GM23338 (cell line): ENCODE data around the gene DDX24. TPM values are rescaled to one million over a fixed set of nuclear protein-coding genes. Genes with fewer than 3 reads are reported as not detected.
A peak's percentile ranks its signal among the peaks of the same experiment; 100 is the strongest.

Source experiments
- ATAC-seq: fragments of 200-7000 bp; cut with Tn5 transposase; 3 replicates; pipeline ENCODE4 v1.9.1; 2020
- DNase-seq: peaks from one replicate; pipeline ENCODE4 v3.0.0-alpha.2; 2015; ENCODE audit warnings: low spot score
- H2AFZ ChIP-seq: fragments of 200-600 bp; sonication (generic); 2 replicates; pipeline ENCODE4 v1.8.0; 2016; ENCODE audit warnings: antibody characterized with exemption, mild to moderate bottlenecking, moderate library complexity
- H3F3A ChIP-seq: fragments of 200-600 bp; sonication (generic); replicated peaks from 2 replicates; pipeline ENCODE4 v1.8.0; 2017; ENCODE audit warnings: antibody characterized with exemption, mixed run types, low read depth
- H3K27ac ChIP-seq: fragments of 200-600 bp; sonication (generic); 2 replicates; pipeline ENCODE4 v1.6.1; 2016; ENCODE audit warnings: low read depth
- H3K27me3 ChIP-seq: fragments of 200-600 bp; sonication (generic); 2 replicates; pipeline ENCODE4 v1.8.0; 2016; ENCODE audit warnings: mild to moderate bottlenecking, mixed run types, moderate library complexity; ENCODE audit not compliant: insufficient read depth
- H3K36me3 ChIP-seq: fragments of 200-600 bp; sonication (generic); 2 replicates; pipeline ENCODE4 v1.8.0; 2016; ENCODE audit warnings: mild to moderate bottlenecking; ENCODE audit not compliant: insufficient read depth
- H3K4me1 ChIP-seq: fragments of 200-600 bp; sonication (generic); 2 replicates; pipeline ENCODE4 v1.8.0; 2016; ENCODE audit warnings: mild to moderate bottlenecking, moderate library complexity; ENCODE audit not compliant: insufficient read depth
- H3K4me2 ChIP-seq: fragments of 200-600 bp; sonication (generic); 2 replicates; pipeline ENCODE4 v1.7.1; 2017; ENCODE audit warnings: mixed run types
- H3K4me3 ChIP-seq: fragments of 200-600 bp; sonication (generic); 2 replicates; pipeline ENCODE4 v1.6.1; 2016; ENCODE audit warnings: mixed run types
- H3K79me2 ChIP-seq: fragments of 200-600 bp; sonication (generic); replicated peaks from 2 replicates; pipeline ENCODE4 v1.8.0; 2017; ENCODE audit warnings: mild to moderate bottlenecking; ENCODE audit not compliant: insufficient read depth
- H3K9me2 ChIP-seq: fragments of 200-600 bp; sonication (generic); 2 replicates; pipeline ENCODE4 v1.8.0; 2017; ENCODE audit not compliant: insufficient read depth
- H4K20me1 ChIP-seq: fragments of 200-600 bp; sonication (generic); replicated peaks from 2 replicates; pipeline ENCODE4 v1.8.0; 2017; ENCODE audit warnings: mild to moderate bottlenecking; ENCODE audit not compliant: insufficient read depth
- H3K27ac Mint-ChIP-seq: 2 replicates; pipeline ENCODE4 v1.8.0; 2020; ENCODE audit warnings: inconsistent platforms, mild to moderate bottlenecking, moderate library complexity, mixed read lengths
- H3K27me3 Mint-ChIP-seq: 3 replicates; pipeline ENCODE4 v1.8.0; 2022; ENCODE audit warnings: low read depth, mild to moderate bottlenecking, moderate library complexity, mixed read lengths, inconsistent platforms; ENCODE audit not compliant: insufficient read depth, poor library complexity
- H3K36me3 Mint-ChIP-seq: 3 replicates; pipeline ENCODE4 v1.8.0; 2021; ENCODE audit warnings: low read depth, mild to moderate bottlenecking, inconsistent platforms, moderate library complexity, mixed read lengths
- H3K4me1 Mint-ChIP-seq: 3 replicates; pipeline ENCODE4 v1.8.0; 2020; ENCODE audit warnings: mild to moderate bottlenecking, inconsistent platforms, mixed read lengths
- H3K4me3 Mint-ChIP-seq: 3 replicates; pipeline ENCODE4 v1.8.0; 2021; ENCODE audit warnings: moderate library complexity, mild to moderate bottlenecking, inconsistent platforms, mixed read lengths
- H3K9me3 Mint-ChIP-seq: 3 replicates; pipeline ENCODE4 v1.8.0; 2020; ENCODE audit warnings: moderate library complexity, mild to moderate bottlenecking, inconsistent platforms, mixed read lengths
- CREB1 ChIP-seq: fragments of 250-450 bp; sonication (Bioruptor Pico); IDR thresholded peaks from 2 replicates; pipeline ENCODE4 v1.5.0; 2020; ENCODE audit warnings: low read depth, mild to moderate bottlenecking, moderate library complexity
- CTCF ChIP-seq, 2 experiments: fragments of 200-600 bp in 1 of 2; sonication (generic) in 1 of 2; conservative IDR thresholded peaks; 2 replicates each; pipeline versions ENCODE4 v1.5.1 to v1.6.1; 2016 to 2017; ENCODE audit warnings: antibody characterized with exemption in 2 of 2, low read depth in 2 of 2, mild to moderate bottlenecking in 2 of 2, moderate library complexity in 1 of 2
- EZH2phosphoT487 ChIP-seq: fragments of 200-600 bp; sonication (generic); IDR thresholded peaks from one replicate; pipeline ENCODE4 v1.8.1; 2018; ENCODE audit warnings: antibody characterized with exemption; ENCODE audit not compliant: unreplicated experiment
- JUNB ChIP-seq: IDR thresholded peaks from one replicate; pipeline ENCODE4 v1.6.1; 2016; ENCODE audit warnings: antibody characterized with exemption; ENCODE audit not compliant: unreplicated experiment
- NANOG ChIP-seq: IDR thresholded peaks from 2 replicates; pipeline ENCODE4 v1.6.1; 2016; ENCODE audit warnings: antibody characterized with exemption, borderline replicate concordance
- POLR2AphosphoS5 ChIP-seq: IDR thresholded peaks from 2 replicates; pipeline ENCODE4 v1.6.1; 2016; ENCODE audit warnings: antibody characterized with exemption, low read depth
- REST ChIP-seq: IDR thresholded peaks from one replicate; pipeline ENCODE4 v1.6.1; 2018; ENCODE audit warnings: antibody characterized with exemption; ENCODE audit not compliant: unreplicated experiment
- STAT1 ChIP-seq: IDR thresholded peaks from one replicate; pipeline ENCODE4 v1.6.1; 2016; ENCODE audit warnings: antibody characterized with exemption; ENCODE audit not compliant: unreplicated experiment
- ZNF114 ChIP-seq: fragments of 250-450 bp; sonication (Bioruptor Pico); IDR thresholded peaks from 2 replicates; pipeline ENCODE4 v1.5.0; 2020; ENCODE audit warnings: mild to moderate bottlenecking, moderate library complexity
- ZNF331 ChIP-seq: fragments of 250-450 bp; sonication (Bioruptor Pico); IDR thresholded peaks from 2 replicates; pipeline ENCODE4 v1.5.0; 2020; ENCODE audit warnings: low read depth, mild to moderate bottlenecking, moderate library complexity
- polyA plus RNA-seq: library from polyadenylated mRNA; unstranded; fragments of >200 nt; fragmentation: Nextera tagmentation; extraction: Ambion mirVana; gene quantifications from 2 replicates; pipeline ENCODE4 v1.2.1, GENCODE V29; 2016
- total RNA-seq: library from RNA; depleted of rRNA; stranded (reverse); fragments of >200 nt; shearing (Covaris generic); gene quantifications from 2 replicates; pipeline ENCODE4 v1.2.3, GENCODE V29; 2014
- TF ChIP-seq, protein P1 (sequence below): IDR thresholded peaks from 2 replicates; pipeline ENCODE4 v1.6.1; 2016; ENCODE audit warnings: antibody characterized with exemption

Gene DDX24
- total and polyA plus RNA-seq, 2 experiments from 2014 or later = 150 to 265 TPM

DNA sequence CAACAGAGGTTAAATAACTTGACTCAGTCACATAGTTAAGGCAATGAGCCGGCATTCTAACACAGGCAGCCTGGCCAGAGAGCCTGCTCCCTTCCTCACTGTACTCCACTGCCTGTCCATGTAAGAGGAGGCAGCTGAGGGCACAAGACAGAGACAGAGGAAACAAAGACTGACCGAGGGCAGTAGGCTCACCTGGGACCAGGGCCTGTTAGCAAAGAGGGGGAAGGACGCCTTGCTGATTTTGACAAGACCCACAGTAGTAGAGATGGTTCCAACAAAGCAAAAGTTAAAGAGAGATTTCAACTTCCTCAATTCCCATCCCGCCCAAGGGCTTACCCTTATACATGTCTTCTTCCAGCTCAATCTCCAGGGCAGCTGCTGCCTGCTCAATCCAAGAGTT lies 28.3 kb downstream of the DDX24 start (continued):
- TF ChIP-seq, protein P1, sequence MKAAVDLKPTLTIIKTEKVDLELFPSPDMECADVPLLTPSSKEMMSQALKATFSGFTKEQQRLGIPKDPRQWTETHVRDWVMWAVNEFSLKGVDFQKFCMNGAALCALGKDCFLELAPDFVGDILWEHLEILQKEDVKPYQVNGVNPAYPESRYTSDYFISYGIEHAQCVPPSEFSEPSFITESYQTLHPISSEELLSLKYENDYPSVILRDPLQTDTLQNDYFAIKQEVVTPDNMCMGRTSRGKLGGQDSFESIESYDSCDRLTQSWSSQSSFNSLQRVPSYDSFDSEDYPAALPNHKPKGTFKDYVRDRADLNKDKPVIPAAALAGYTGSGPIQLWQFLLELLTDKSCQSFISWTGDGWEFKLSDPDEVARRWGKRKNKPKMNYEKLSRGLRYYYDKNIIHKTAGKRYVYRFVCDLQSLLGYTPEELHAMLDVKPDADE = no peak
- no peak for TF ChIP-seq NANOG
- TF ChIP-seq ZNF331 (CRISPR knock-in tag) = no peak
- no peak for TF ChIP-seq JUNB
- no peak for TF ChIP-seq STAT1
- no peak for TF ChIP-seq CREB1 (CRISPR knock-in tag)
- no peak for TF ChIP-seq POLR2AphosphoS5
- TF ChIP-seq EZH2phosphoT487 = no peak
- TF ChIP-seq REST = no peak
- TF ChIP-seq CTCF (conservative IDR thresholded peaks at IDR 0.05; ENCODE audit: low read depth in 2 of 2) = no peak
- TF ChIP-seq ZNF114 (CRISPR knock-in tag) = no peak

DNA sequence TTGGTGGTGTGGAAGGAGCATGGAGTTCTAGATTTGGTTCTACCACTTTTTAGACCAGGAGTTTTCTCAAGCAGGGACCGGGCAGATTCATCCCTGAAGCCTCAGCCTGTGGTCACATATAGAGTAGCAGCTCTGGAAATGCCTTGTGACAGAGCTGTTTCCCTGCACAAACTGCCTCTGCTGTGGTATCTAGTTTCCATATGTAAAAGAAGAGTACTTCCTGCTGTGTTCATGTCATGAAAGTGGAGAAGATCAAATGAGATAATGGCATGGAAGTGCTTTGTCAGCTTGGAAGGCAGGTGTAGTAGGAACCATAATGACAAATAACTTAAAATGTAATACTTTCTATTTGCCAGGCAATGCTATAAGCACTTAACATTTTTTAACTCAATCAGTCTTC lies 28.8 kb downstream of the DDX24 start:
- H3K27me3 ChIP-seq = no peaks in the 10 kb centered on the region
- peaks cover 24% of the 10 kb centered on the region for H3K36me3 ChIP-seq
- Mint-ChIP-seq H3K36me3 (peaks cover 84% of the 10 kb centered on the region), H3K27ac (peak overlapping the region; percentile 42; the same call in 1 of the 2 replicates), H3K4me3 (no peak overlapping the region), H3K4me1 (peaks cover 10% of the 10 kb centered on the region; the same call in 2 of the 3 replicates), H3K9me3 (no peaks in the 10 kb centered on the region), H3K27me3 (peaks cover 4% of the 10 kb centered on the region)
- H3K27ac ChIP-seq = peak overlapping the region; percentile 26; the same call in 1 of the 2 replicates
- no peaks in the 10 kb centered on the region for H3F3A ChIP-seq
- DNase-seq (no peak), ATAC-seq (peak; percentile 34; the same call in 2 of the 3 replicates)
- H3K9me2 ChIP-seq = no peaks in the 10 kb centered on the region
- no peak overlapping the region for H3K4me3 ChIP-seq
- H3K79me2 ChIP-seq = no peaks in the 10 kb centered on the region
- H2AFZ ChIP-seq = no peak overlapping the region
- H4K20me1 ChIP-seq = peaks cover 7% of the 10 kb centered on the region
- no peak overlapping the region for H3K4me2 ChIP-seq
- H3K4me1 ChIP-seq = no peaks in the 10 kb centered on the region
- TF ChIP-seq CTCF (conservative IDR thresholded peaks at IDR 0.05; ENCODE audit: low read depth in 2 of 2) (no peak), NANOG (no peak), ZNF331 (CRISPR knock-in tag) (no peak), JUNB (no peak), ZNF114 (CRISPR knock-in tag) (no peak), POLR2AphosphoS5 (no peak), STAT1 (no peak), EZH2phosphoT487 (no peak), REST (no peak)
- TF ChIP-seq, protein P1 = no peak
